AG09319 (cell line): ENCODE data around the gene OR2AG2.

Experiments used
- DNase-seq: peaks from one replicate; pipeline ENCODE4 v3.0.0-alpha.2; 2010; ENCODE audit warnings: low read depth; ENCODE audit errors: extremely low read depth
- TF ChIP-seq, protein P1 (sequence below): IDR thresholded peaks from 2 replicates; pipeline ENCODE4 v1.5.1; 2011; ENCODE audit warnings: low read depth, mild to moderate bottlenecking, inconsistent platforms, low read length, moderate library complexity

Gene OR2AG2

DNA sequence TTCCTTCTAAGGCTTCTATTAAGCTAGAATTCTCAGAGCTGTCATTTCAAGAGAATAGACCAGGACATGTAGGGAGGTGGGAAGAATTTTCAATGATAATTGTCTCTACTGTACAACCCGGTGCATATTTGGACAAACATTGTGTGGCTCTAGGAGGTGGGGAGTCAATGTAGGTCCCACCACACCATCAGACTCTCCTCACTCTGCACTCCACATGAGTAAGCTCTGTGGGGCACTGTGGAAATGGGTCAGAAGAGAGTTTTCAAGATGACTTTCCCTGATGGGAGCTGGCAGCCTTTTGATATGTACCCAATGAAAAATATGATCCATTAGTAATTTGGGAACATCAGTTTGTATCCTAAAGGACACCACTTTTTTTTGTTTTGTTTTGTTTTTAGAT is 33.2 kb downstream of the OR2AG2 start:
- DNase-seq = no peak
- TF ChIP-seq, protein P1, sequence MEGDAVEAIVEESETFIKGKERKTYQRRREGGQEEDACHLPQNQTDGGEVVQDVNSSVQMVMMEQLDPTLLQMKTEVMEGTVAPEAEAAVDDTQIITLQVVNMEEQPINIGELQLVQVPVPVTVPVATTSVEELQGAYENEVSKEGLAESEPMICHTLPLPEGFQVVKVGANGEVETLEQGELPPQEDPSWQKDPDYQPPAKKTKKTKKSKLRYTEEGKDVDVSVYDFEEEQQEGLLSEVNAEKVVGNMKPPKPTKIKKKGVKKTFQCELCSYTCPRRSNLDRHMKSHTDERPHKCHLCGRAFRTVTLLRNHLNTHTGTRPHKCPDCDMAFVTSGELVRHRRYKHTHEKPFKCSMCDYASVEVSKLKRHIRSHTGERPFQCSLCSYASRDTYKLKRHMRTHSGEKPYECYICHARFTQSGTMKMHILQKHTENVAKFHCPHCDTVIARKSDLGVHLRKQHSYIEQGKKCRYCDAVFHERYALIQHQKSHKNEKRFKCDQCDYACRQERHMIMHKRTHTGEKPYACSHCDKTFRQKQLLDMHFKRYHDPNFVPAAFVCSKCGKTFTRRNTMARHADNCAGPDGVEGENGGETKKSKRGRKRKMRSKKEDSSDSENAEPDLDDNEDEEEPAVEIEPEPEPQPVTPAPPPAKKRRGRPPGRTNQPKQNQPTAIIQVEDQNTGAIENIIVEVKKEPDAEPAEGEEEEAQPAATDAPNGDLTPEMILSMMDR = no peak

DNA sequence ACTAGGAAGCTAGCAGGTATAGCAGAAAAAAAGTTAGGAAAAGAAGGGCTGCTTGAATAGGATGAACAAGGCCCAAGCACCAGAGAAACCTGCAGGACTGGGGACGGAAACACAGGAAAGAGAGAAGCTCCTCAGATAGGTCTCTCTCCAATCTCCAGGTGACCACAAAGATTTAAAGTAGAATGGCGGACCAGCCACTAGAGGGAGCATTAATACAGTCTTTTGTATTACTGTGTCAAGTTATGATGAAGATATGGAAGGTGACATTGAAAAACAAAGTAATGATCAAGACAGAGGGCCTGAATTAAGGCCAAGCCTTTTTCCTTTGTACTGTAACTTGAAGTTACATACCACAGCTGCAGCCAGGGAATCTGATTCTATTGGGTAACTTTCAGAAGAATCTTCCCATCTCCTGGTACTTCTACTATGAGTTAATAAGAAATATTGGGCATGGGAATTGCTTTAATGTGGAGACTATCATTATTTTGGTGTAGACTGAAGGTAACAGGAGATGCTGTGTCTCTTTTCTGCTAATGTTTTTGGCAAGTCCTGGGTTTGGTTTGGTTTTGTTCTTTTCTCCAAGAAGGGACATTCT is 33.8 kb downstream of the OR2AG2 start:
- DNase-seq = no peak
- TF ChIP-seq, protein P1 = peak; percentile 64

GRCh38 chr11:6736495-6737121 is 35.2 kb downstream of the OR2AG2 start:
- DNase-seq = no peak

DNA sequence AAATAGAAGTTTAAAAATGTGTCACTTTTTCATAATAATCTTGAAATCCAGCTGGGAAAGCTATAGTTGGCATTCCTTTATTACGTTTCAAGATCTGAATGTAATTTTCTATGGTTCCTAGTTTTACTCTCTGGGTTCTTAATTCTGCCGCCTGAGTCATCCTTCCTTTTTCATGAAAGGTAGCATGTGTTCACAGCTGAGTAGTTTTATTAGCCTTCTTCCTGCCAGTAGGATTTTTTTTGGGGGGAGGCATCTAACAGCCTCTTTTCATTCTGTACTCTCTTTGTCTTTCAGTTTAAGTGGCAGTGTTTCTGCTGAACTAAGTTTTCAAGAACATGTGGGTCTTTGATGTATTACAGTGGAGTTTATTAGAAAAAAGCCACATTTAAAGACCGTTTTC is 36.5 kb downstream of the OR2AG2 start:
- DNase-seq = no peak
- TF ChIP-seq, protein P1 = no peak

More at GRCh38 chr11:6736495-6737121, 35.2 kb downstream of the OR2AG2 start:
- TF ChIP-seq, protein P1 = no peak

- DNase-seq = no peak
- TF ChIP-seq, protein P1 = no peak
Measured at GRCh38 chr11:6734616-6735015, 37.2 kb downstream of the OR2AG2 start.

- no peak for DNase-seq
- TF ChIP-seq, protein P1 = no peak
Measured at GRCh38 chr11:6733326-6734275, 38.2 kb downstream of the OR2AG2 start.
